GM19455 (cell line): ENCODE results near the gene ZCCHC2.
A peak's percentile ranks its signal among the peaks of the same experiment; 100 is the strongest.

Experiments used
- ATAC-seq: cut with Tn5 transposase; IDR thresholded peaks from one replicate; pipeline ENCODE4 v1.9.1; 2021; ENCODE audit not compliant: unreplicated experiment

Gene ZCCHC2

DNA sequence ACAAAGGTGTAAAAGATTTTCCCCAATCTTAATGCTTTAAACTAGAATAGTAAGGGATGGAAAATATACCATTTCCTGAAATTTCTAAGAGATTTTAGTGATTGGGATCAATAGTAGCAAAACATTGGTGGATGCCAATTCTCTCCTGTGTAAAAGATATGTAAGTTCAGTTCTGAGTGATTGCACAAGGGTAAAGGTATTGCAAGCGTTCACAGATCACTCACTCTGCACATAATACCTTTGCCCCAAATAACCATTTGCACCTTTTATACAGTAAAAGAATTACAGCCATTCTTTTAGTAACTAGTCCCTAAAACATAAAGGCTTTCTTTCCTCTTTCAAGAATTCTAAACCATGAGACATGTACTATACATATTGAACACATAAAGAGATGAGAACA is 13.0 kb upstream of the ZCCHC2 start:
- ATAC-seq, result no peak

DNA sequence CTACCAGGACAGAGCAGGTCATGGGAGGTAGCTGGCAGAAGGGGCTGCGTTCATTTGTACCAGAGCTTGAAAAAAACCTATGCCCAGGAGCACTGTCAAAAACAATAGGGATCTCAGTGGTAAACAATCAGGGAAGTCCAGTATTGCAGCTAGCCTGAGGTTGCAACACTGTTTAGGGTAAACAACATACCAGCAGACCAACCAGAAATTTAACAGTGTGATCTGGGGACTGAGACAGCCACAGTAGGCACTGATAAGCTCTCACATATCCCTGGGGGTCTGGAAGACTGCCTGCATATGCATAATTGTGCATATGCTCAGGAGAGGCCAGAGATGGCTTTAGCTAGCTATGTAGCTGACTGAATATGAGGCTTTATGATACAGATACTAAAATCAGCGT is 12.0 kb upstream of the ZCCHC2 start:
- ATAC-seq, result no peak

- ATAC-seq, result no peak
These were observed 10.3 kb upstream of the ZCCHC2 start for GRCh38 chr18:62512532-62512931.

- ATAC-seq, result no peak
These were observed 9.8 kb upstream of the ZCCHC2 start for GRCh38 chr18:62512996-62513395.

GRCh38 chr18:62514570-62514969 is 8.3 kb upstream of the ZCCHC2 start:
- ATAC-seq, result no peak

- no peak for ATAC-seq
These were observed 6.6 kb upstream of the ZCCHC2 start for GRCh38 chr18:62516242-62516641.

DNA sequence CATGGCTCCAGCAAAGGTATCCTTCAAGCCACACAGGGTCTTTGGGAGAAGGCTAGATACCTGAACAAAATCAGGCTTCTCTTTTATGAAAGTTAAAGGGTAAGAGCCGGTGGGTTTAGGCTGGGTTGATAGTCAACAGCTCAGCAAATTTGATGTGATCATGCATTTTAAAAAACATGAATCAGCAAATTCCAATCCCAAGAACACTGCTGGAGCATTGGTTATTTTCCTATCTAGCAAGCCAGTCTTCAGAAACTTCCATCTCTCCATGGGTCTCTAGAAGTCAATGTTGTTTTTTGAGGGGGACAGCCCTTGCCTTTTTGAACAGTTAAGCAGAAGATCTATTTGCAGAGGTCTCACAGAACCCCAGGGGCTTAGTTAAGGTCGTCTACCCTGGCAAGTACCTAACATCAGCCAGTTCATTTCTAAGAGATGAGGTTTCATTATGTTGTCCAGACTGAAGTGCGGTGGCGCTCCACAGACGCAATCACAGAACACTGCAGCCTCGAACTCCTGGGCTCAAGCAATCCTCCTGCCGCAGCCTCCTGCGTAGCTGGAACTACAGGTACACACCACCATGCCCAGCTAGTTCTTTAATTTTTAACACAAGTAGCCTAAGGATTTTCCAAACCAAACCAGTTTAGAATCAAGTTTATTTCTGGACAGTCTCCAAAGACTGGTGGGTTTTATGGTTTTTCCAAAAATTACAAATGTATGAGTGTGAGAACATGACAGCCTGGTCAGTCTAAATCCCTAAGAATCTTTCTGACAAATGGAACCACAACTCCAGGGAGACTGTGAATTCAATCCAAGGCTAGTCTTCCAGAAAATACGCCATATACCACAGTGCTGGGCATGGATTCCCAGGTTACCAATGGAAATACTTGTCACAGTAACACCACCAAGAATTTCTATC is 4.1 kb upstream of the ZCCHC2 start:
- ATAC-seq, result no peak

DNA sequence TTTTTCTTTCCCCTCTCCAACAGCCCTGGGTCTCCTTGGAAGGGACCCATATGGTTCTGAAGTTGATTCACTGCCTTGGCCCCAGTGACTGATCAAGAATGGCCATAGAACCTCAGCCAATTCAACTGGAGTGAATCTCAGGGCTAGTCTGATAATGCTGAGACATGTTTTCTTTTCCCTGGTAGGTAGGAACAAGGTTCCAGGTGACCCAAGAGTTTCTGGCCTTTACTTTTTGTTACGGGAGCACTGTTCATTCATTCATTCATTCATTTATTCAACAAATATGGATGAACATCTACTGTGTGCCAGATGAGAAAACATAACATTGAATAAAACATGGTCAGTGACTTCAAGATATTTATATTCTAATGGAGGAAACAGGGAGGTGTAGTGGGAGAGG is 3.1 kb upstream of the ZCCHC2 start:
- no peak for ATAC-seq

DNA sequence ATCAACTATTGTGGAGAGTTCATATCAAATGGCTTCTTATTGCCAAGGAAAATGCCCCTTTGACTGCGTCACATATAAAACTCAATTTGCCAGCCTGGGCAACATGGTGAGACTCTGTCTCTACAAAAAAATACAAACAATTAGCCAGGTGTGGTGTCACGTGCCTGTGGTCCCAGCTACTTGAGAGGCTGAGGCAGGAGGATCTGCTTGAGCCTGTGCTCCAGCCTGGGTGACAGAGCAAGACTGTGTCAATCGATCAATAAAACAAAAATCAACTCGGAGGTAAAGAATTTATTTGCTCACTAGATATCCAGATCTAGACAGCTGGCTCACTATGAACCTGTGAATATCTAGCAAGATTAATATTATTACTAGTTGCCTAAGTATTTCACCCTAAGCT is 1.7 kb upstream of the ZCCHC2 start:
- no peak for ATAC-seq

DNA sequence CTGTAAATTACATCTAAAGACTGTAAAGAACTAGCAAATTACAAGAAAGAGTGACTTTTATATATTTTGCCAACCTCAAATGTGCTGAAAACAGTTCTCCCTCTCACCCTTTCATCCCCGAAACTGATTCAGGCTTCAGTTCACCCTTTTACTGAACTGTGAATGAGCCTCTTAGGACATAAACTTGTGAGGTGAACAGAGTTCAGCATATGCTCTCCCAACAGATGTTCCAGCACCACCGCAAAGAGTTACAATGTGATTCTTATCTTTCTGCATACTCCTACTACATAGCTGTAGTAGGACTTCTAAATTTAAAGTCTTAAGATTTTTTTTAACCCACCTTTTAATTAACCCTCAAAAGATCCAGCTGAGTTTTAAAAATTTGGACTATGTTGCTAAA is 1.2 kb upstream of the ZCCHC2 start:
- no peak for ATAC-seq

- peak; percentile 8 for ATAC-seq
These were observed 684 bp upstream of the ZCCHC2 start for GRCh38 chr18:62522178-62522503.

GRCh38 chr18:62523255-62523588 is 397 bp downstream of the ZCCHC2 start:
- no peak for ATAC-seq

GRCh38 chr18:62523631-62524439 is 1.0 kb downstream of the ZCCHC2 start:
- no peak for ATAC-seq

- no peak for ATAC-seq
These were observed 1.8 kb downstream of the ZCCHC2 start for GRCh38 chr18:62524440-62525200.

DNA sequence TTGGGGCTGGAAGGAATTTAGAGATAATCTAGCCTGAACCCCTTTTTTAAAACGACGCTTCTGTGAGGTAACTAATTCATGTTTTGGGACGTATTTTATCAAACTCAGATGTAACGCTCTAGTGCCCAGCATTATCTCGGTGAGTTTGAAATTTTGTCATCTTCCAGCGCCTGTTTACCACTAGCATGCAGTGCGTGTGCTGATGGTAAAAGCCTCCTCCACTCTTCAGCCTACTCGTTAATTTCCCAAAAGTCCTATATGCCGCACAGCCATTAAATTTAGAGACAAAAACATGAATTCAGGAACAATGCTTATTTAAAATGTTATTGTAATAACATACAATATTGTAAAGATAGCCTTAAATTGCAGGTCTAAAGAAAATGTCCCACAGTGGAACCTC is 2.8 kb downstream of the ZCCHC2 start:
- ATAC-seq, result no peak

DNA sequence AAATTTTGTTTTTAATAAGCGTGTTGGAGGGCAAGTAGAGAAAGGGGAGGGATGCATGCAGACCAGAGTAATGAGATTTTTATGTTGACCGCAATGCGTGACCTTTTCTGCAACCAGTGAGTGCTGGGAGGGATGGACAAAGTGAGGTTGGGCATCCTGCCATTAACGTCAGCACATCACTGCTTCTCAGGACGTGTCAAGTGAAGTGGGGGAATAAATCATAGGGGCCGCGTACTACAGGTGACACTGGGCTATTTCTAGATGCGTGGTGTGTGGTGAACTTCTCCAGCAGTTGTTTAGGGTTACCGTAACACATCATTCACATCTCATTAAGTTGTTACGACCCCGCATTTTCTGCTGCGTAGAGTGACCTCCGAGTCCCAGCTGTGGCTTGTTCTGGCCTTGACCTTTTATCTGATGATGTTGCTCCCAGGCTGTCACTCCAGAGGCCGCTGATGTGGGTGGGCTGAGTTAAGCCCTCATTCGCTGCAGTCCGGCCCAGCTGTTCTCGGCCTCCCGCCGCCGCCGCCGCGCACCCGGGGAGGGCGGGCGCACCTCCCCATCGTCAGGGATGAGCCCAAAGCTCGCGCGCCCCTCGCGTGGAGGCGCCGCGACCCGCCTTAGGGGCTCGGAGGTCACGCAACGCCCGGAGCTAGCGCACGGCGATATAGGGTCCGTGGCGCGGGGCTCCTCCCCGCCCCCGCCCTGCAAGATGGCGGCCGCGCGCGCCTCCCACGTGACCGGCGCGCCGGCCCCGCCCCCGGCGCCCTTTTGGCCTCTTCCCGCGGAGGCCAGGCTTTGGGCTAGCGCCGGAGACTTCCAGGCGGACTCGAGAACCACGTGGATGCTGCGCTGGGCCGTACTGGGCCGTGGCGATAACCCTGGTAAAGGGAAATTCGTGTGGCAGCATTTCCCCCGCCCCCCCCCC is 3.5 kb downstream of the ZCCHC2 start:
- no peak for ATAC-seq

GRCh38 chr18:62529597-62529996 is 6.8 kb downstream of the ZCCHC2 start:
- no peak for ATAC-seq

DNA sequence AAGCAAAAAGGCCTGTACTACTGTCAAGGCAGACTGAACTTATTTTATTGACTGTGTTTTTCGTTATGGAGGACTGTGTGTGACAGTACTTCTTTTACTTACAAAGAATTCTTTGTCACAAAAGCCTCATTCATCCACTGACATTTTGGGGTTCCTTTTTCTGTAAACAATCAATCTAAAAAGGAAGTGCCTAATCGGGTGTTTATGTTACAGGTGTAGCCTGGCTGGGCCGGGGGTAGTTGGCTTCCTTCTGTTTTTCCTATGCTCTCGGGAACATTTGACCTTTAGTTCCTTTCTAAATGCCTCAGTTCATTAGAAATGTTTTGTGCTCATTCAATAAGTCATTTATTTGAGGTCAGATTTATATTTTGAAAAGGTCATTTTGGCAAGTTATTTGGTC is 8.3 kb downstream of the ZCCHC2 start:
- ATAC-seq, result no peak

- ATAC-seq, result no peak
These were observed 9.1 kb downstream of the ZCCHC2 start for GRCh38 chr18:62531931-62532330.

- no peak for ATAC-seq
These were observed 13.2 kb downstream of the ZCCHC2 start for GRCh38 chr18:62536005-62536404.
